Fibroblast of skin of scalp (primary cell): ENCODE data around the gene PDE10A.
"Not testable (repeated sequence)": the region's sequence is repeated elsewhere in the genome, so short reads cannot be mapped to it uniquely, and the experiment has no call there.

Experiments
- DNase-seq: peaks from one replicate; pipeline ENCODE4 v3.0.0-alpha.2; 2013

Gene PDE10A

GRCh38 chr6:165581678-165582077, 81.4 kb downstream of the PDE10A start:
- DNase-seq: no peak

- DNase-seq: no peak
These were observed 82.9 kb downstream of the PDE10A start for GRCh38 chr6:165580136-165580535.

GRCh38 chr6:165579151-165579550, 83.9 kb downstream of the PDE10A start:
- no peak for DNase-seq

- DNase-seq: no peak
These were observed 85.5 kb downstream of the PDE10A start for GRCh38 chr6:165577556-165577955.

GRCh38 chr6:165575158-165575549, 87.9 kb downstream of the PDE10A start:
- DNase-seq: no peak

- DNase-seq: no peak
These were observed 88.6 kb downstream of the PDE10A start for GRCh38 chr6:165574220-165575157.

- peak; percentile 55 for DNase-seq
These were observed 89.4 kb downstream of the PDE10A start for GRCh38 chr6:165573671-165574070.

- peak; percentile 20 for DNase-seq
These were observed 91.3 kb downstream of the PDE10A start for GRCh38 chr6:165571721-165572132.

GRCh38 chr6:165571068-165571682, 91.9 kb downstream of the PDE10A start:
- peak; percentile 46 for DNase-seq

GRCh38 chr6:165568326-165568725, 94.7 kb downstream of the PDE10A start:
- no peak for DNase-seq

- no peak for DNase-seq
These were observed 96.8 kb downstream of the PDE10A start for GRCh38 chr6:165566088-165566828.

- no peak for DNase-seq
These were observed 100.5 kb downstream of the PDE10A start for GRCh38 chr6:165562421-165563090.

GRCh38 chr6:165559632-165560031, 103.4 kb downstream of the PDE10A start:
- no peak for DNase-seq

GRCh38 chr6:165558097-165558496, 104.9 kb downstream of the PDE10A start:
- not testable (repeated sequence) for DNase-seq

GRCh38 chr6:165557674-165558073, 105.4 kb downstream of the PDE10A start:
- DNase-seq: no peak

- DNase-seq: no peak
These were observed 106.8 kb downstream of the PDE10A start for GRCh38 chr6:165556116-165556843.

- not testable (repeated sequence) for DNase-seq
These were observed 108.4 kb downstream of the PDE10A start for GRCh38 chr6:165554644-165555043.

GRCh38 chr6:165552248-165552736, 110.7 kb downstream of the PDE10A start:
- no peak for DNase-seq

- DNase-seq: no peak
These were observed 111.2 kb downstream of the PDE10A start for GRCh38 chr6:165551828-165552227.

- no peak for DNase-seq
These were observed 114.6 kb downstream of the PDE10A start for GRCh38 chr6:165548450-165548849.

- no peak for DNase-seq
These were observed 117.2 kb downstream of the PDE10A start for GRCh38 chr6:165545806-165546205.

- DNase-seq: peak; percentile 2
These were observed 119.3 kb downstream of the PDE10A start for GRCh38 chr6:165543781-165544180.
